Smooth muscle cell (in vitro differentiated cells): Measurements from ENCODE around the gene PRDM16. TPM values are rescaled to one million over a fixed set of nuclear protein-coding genes. Genes with fewer than 3 reads are reported as not detected.

Source experiments
- DNase-seq: peaks from one replicate; lab custom pipeline; 2025; ENCODE audit not compliant: unreplicated experiment; lab: John Stamatoyannopoulos, UW
- H2AFZ ChIP-seq: fragments of 200-600 bp; sonication (generic); 2 replicates; pipeline ENCODE4 v1.6.0; 2016; ENCODE audit warnings: antibody characterized with exemption, low read depth, mild to moderate bottlenecking
- H3F3A ChIP-seq: fragments of 200-600 bp; sonication (generic); 2 replicates; pipeline ENCODE4 v1.6.0; 2017; ENCODE audit warnings: antibody characterized with exemption, low read depth
- H3K27ac ChIP-seq: fragments of 200-600 bp; sonication (generic); 2 replicates; pipeline ENCODE4 v1.5.1; 2016; ENCODE audit warnings: low read depth, mild to moderate bottlenecking
- H3K27me3 ChIP-seq: fragments of 200-600 bp; sonication (generic); 2 replicates; pipeline ENCODE4 v1.6.1; 2016; ENCODE audit warnings: low read depth, mild to moderate bottlenecking
- H3K36me3 ChIP-seq: fragments of 200-600 bp; sonication (generic); 2 replicates; pipeline ENCODE4 v1.5.1; 2016; ENCODE audit warnings: low read depth
- H3K4me1 ChIP-seq: fragments of 200-600 bp; sonication (generic); 2 replicates; pipeline ENCODE4 v1.5.1; 2016; ENCODE audit warnings: low read depth
- H3K4me2 ChIP-seq: fragments of 200-600 bp; sonication (generic); 2 replicates; pipeline ENCODE4 v1.6.0; 2016; ENCODE audit warnings: mild to moderate bottlenecking
- H3K4me3 ChIP-seq: fragments of 200-600 bp; sonication (generic); 2 replicates; pipeline ENCODE4 v1.5.1; 2016; ENCODE audit warnings: mild to moderate bottlenecking
- H3K79me2 ChIP-seq: fragments of 200-600 bp; sonication (generic); 2 replicates; pipeline ENCODE4 v1.6.0; 2016; ENCODE audit warnings: low read depth, mild to moderate bottlenecking
- H3K9ac ChIP-seq: fragments of 200-600 bp; sonication (generic); 2 replicates; pipeline ENCODE4 v1.6.0; 2016; ENCODE audit warnings: low read depth
- H3K9me3 ChIP-seq: fragments of 200-600 bp; sonication (generic); replicated peaks from 2 replicates; pipeline ENCODE4 v1.5.1; 2016; ENCODE audit warnings: low read depth
- H4K20me1 ChIP-seq: fragments of 200-600 bp; sonication (generic); 2 replicates; pipeline ENCODE4 v1.6.0; 2016; ENCODE audit warnings: low read depth
- CTCF ChIP-seq: fragments of 200-600 bp; sonication (generic); IDR thresholded peaks from 2 replicates; pipeline ENCODE4 v1.5.1; 2017; ENCODE audit warnings: borderline replicate concordance, mild to moderate bottlenecking, antibody characterized with exemption; ENCODE audit not compliant: insufficient read depth, poor library complexity, severe bottlenecking
- WGBS: methylation state at CpG from one replicate; pipeline ENCODE4 v1.1.7; 2016; ENCODE audit warnings: low lambda C conversion rate; 5-methylcytosine and 5-hydroxymethylcytosine counted together
- polyA plus RNA-seq: library from polyadenylated mRNA; unstranded; fragments of >200 nt; fragmentation: Nextera tagmentation; extraction: Ambion mirVana; gene quantifications from 2 replicates; pipeline ENCODE4 v1.2.1, GENCODE V29; 2016
- total RNA-seq: library from RNA; depleted of rRNA; stranded (reverse); fragments of >200 nt; gene quantifications from 2 replicates; pipeline ENCODE4 v1.2.3, GENCODE V29; 2014

Gene PRDM16
- total and polyA plus RNA-seq, 2 experiments from 2014 or later = 0.72 to 1.3 TPM

- no peaks in the 10 kb centered on the region for H3K36me3 ChIP-seq
- no peaks in the 10 kb centered on the region for H3K27me3 ChIP-seq
- H4K20me1 ChIP-seq = no peaks in the 10 kb centered on the region
- H3K27ac ChIP-seq = no peak overlapping the region
- H3K79me2 ChIP-seq = no peaks in the 10 kb centered on the region
- DNase-seq = no peak
- H3F3A ChIP-seq = no peaks in the 10 kb centered on the region
- H3K9me3 ChIP-seq = no peaks in the 10 kb centered on the region
- 70% methylated on average over 34 of the region's 34 CpGs for WGBS
- no peak overlapping the region for H3K4me3 ChIP-seq
- H3K4me1 ChIP-seq = peaks cover 23% of the 10 kb centered on the region
- no peak overlapping the region for H3K4me2 ChIP-seq
- TF ChIP-seq CTCF = no peak
- H3K9ac ChIP-seq = no peak overlapping the region
- no peak overlapping the region for H2AFZ ChIP-seq
Observed at GRCh38 chr1:3349161-3349967, 280.4 kb downstream of the PRDM16 start.

DNA sequence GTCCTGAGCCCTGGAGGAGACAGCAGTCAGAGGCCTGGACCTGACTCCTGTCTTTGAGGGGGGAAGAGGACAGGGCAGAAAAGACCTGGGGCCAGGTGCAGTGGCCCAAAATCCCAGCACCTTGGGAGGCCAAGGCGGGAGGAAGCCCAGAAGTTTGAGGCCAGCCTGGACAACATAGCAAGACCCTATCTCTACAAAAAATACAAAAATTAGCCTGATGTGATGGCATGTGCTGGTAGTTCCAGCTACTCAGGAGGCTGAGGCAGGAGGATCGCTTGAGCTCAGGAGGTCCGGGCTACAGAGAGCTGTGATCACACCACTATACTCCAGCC is 280.9 kb downstream of the PRDM16 start:
- Histone ChIP-seq H3K27me3 (no peaks in the 10 kb centered on the region), H3K4me3 (no peak overlapping the region), H3K4me1 (peaks cover 23% of the 10 kb centered on the region), H4K20me1 (no peaks in the 10 kb centered on the region), H3K9ac (no peak overlapping the region), H3K9me3 (no peaks in the 10 kb centered on the region), H2AFZ (no peak overlapping the region), H3K4me2 (no peak overlapping the region), H3F3A (no peaks in the 10 kb centered on the region), H3K27ac (no peak overlapping the region), H3K79me2 (no peaks in the 10 kb centered on the region), H3K36me3 (no peaks in the 10 kb centered on the region)
- DNase-seq = no peak
- 98% methylated on average over 3 of the region's 3 CpGs for WGBS
- TF ChIP-seq CTCF = no peak

GRCh38 chr1:3350506-3351261 is 281.7 kb downstream of the PRDM16 start:
- H3K36me3 ChIP-seq = no peaks in the 10 kb centered on the region
- H3K4me1 ChIP-seq = peaks cover 23% of the 10 kb centered on the region
- H4K20me1 ChIP-seq = no peaks in the 10 kb centered on the region
- no peaks in the 10 kb centered on the region for H3K27me3 ChIP-seq
- 81% methylated on average over 20 of the region's 20 CpGs for WGBS
- no peak overlapping the region for H3K4me3 ChIP-seq
- no peak for TF ChIP-seq CTCF
- H3K9me3 ChIP-seq = no peaks in the 10 kb centered on the region
- no peaks in the 10 kb centered on the region for H3K79me2 ChIP-seq
- H3K4me2 ChIP-seq = no peak overlapping the region
- no peak overlapping the region for H3K9ac ChIP-seq
- no peak overlapping the region for H3K27ac ChIP-seq
- no peak overlapping the region for H2AFZ ChIP-seq
- no peak for DNase-seq
- H3F3A ChIP-seq = no peaks in the 10 kb centered on the region
